H1 (cell line): ENCODE data around the gene ZIM2. TPM values are rescaled to one million over a fixed set of nuclear protein-coding genes. Genes with fewer than 3 reads are reported as not detected.

Experiments used
- GABPA ChIP-seq: IDR thresholded peaks from 2 replicates; pipeline ENCODE4 v1.6.1; 2011; ENCODE audit warnings: mild to moderate bottlenecking, low read length, moderate library complexity, borderline replicate concordance; ENCODE audit not compliant: insufficient read depth
- KDM1A ChIP-seq: fragments of 200-600, 300-600 bp; sonication (generic); IDR thresholded peaks from 2 replicates; pipeline ENCODE4 v1.7.1; 2016; ENCODE audit warnings: mild to moderate bottlenecking, low read length, borderline replicate concordance
- KDM5A ChIP-seq: fragments of 200-600 bp; IDR thresholded peaks from 2 replicates; pipeline ENCODE4 v1.7.1; 2012; ENCODE audit warnings: mild to moderate bottlenecking, low read length, inconsistent platforms, mixed read lengths
- TCF12 ChIP-seq: IDR thresholded peaks from 2 replicates; pipeline ENCODE4 v1.6.1; 2011; ENCODE audit warnings: low read depth, mild to moderate bottlenecking, low read length
- ZNF274 ChIP-seq: IDR thresholded peaks from 2 replicates; pipeline ENCODE4 v1.7.0; 2012; ENCODE audit warnings: low read length, borderline replicate concordance; ENCODE audit errors: extremely low read depth
- polyA plus RNA-seq, 7 experiments: library from polyadenylated mRNA; depleted of rRNA in 3 of 7; stranded (reverse) in 5 of 7; unstranded in 2 of 7; fragments of >200 nt in 5 of 7; fragments of 200-250 nt in 2 of 7; gene quantifications; 1 replicate in 5 of 7; 2 replicates in 1 of 7; 4 replicates in 1 of 7; pipeline versions ENCODE4 v1.2.1 to v1.2.3, GENCODE V29; 2011 to 2013; ENCODE audit warnings: missing spikeins in 2 of 7, mixed read lengths in 2 of 7
- total RNA-seq: library from RNA; stranded (reverse); fragmentation: NEBNext Ultra II Directional; extraction: Animal tissue kit (Norgen Biotek cat#: 25700); gene quantifications from 2 replicates; pipeline ENCODE4 v1.2.1, GENCODE V29; 2021

The ZIM2 gene
- total and polyA plus RNA-seq, 2 of the 8 experiments (the other 6 are each of a cell fraction or from before 2014, with no cell fraction given), result not detected

- no peak for TF ChIP-seq GABPA
- TF ChIP-seq ZNF274, result no peak
- TF ChIP-seq KDM5A, result no peak
- TF ChIP-seq KDM1A, result no peak
- TF ChIP-seq TCF12, result no peak
- TF ChIP-seq, all 59 proteins: peak for 0
Measured at GRCh38 chr19:56740501-56740900, 100.0 kb downstream of the ZIM2 start (continued).
